ENCODE data around the gene APC2. TPM values are rescaled to one million over a fixed set of nuclear protein-coding genes. Genes with fewer than 3 reads are reported as not detected.

APC2 gene
- total RNA-seq, 1 experiment from 2014 or later, result 1.1 TPM

DNA sequence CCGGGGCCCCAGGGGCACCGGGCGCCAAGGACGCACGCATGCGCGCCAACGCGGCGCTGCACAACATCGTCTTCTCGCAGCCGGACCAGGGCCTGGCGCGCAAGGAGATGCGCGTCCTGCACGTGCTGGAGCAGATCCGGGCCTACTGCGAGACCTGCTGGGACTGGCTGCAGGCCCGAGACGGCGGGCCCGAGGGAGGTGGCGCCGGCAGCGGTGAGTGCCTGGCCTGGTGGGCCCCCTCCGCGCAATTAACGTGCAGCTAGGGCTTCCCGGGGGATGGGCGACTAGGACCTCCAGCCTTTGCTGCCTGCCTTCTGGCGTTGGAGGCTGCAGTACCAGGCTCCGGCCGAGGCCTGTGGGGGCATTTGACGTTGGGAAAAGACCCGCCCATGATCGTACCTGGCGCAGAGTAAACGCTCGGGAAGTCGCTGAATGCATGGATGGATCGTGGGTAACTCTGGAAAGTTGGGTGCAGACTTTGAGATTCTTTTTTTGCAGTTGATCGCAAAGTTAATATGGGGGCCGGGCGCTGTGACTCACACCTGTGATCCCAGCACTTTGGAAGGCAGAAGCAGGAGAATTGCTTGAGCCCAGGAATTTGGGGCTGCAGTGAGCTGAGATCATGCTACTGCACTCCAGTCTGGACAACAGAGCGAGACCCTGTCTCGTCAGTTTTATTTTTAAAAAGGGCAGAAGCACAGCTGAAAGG lies 7.3 kb downstream of the APC2 start:
- Histone ChIP-seq H3K36me3 (ENCODE audit: insufficient read depth, low read length) (no peaks in the 10 kb centered on the region), H3K27me3 (ENCODE audit: low read length) (no peaks in the 10 kb centered on the region), H3K79me2 (ENCODE audit: low read length) (no peaks in the 10 kb centered on the region), H4K20me1 (ENCODE audit: insufficient read depth, low read depth, low read length) (no peaks in the 10 kb centered on the region), H3K9ac (ENCODE audit: low read length) (no peak overlapping the region), H3K9me3 (ENCODE audit: low read length) (no peaks in the 10 kb centered on the region), H3K27ac (ENCODE audit: low read length) (no peak overlapping the region), H3K4me1 (ENCODE audit: low read length) (peaks cover 3% of the 10 kb centered on the region; the same call in 1 of the 2 replicates), H3K4me3 (ENCODE audit: low read length) (no peak overlapping the region), H2AFZ (ENCODE audit: low read length) (no peak overlapping the region), H3K4me2 (ENCODE audit: low read depth, low read length, poor library complexity, severe bottlenecking) (no peak overlapping the region), H3K9me2 (replicated peaks; ENCODE audit: insufficient read depth, low read length) (no peaks in the 10 kb centered on the region)
- no peak for DNase-seq

GRCh38 chr19:1457892-1458291 lies 8.0 kb downstream of the APC2 start:
- no peaks in the 10 kb centered on the region for H3K36me3 ChIP-seq (ENCODE audit: insufficient read depth, low read length)
- H2AFZ ChIP-seq (ENCODE audit: low read length), result no peak overlapping the region
- no peak overlapping the region for H3K9ac ChIP-seq (ENCODE audit: low read length)
- H3K4me2 ChIP-seq (ENCODE audit: low read depth, low read length, poor library complexity, severe bottlenecking), result no peak overlapping the region
- no peaks in the 10 kb centered on the region for H3K9me3 ChIP-seq (ENCODE audit: low read length)
- no peak for DNase-seq
- no peaks in the 10 kb centered on the region for H3K79me2 ChIP-seq (ENCODE audit: low read length)
- H3K4me3 ChIP-seq (ENCODE audit: low read length), result no peak overlapping the region
- no peak overlapping the region for H3K27ac ChIP-seq (ENCODE audit: low read length)
- H3K9me2 ChIP-seq (replicated peaks; ENCODE audit: insufficient read depth, low read length), result no peaks in the 10 kb centered on the region
- no peaks in the 10 kb centered on the region for H4K20me1 ChIP-seq (ENCODE audit: insufficient read depth, low read depth, low read length)
- H3K27me3 ChIP-seq (ENCODE audit: low read length), result no peaks in the 10 kb centered on the region
- H3K4me1 ChIP-seq (ENCODE audit: low read length), result peaks cover 3% of the 10 kb centered on the region; the same call in 1 of the 2 replicates

DNA sequence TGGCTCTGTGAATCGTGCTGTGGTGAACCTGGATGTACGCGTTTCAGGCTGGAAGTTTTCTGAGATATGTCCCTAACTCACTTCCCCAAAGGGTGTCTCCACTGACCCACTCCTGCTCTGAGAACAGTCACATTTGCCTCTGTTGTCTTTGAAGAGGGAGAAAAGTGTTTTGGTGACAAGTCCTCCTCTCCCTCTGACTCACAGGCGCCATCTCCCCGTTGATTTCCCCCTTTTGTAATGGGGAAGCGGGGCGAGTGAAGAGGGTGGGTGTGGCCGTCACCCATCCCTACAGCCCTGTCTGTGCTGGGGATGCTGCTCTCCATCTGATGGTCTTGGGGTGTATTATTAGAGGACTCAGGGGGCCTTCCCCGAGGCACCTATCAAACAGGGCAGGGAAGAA lies 9.6 kb downstream of the APC2 start:
- H2AFZ ChIP-seq (ENCODE audit: low read length), result no peak overlapping the region
- H4K20me1 ChIP-seq (ENCODE audit: insufficient read depth, low read depth, low read length), result no peaks in the 10 kb centered on the region
- H3K9me2 ChIP-seq (replicated peaks; ENCODE audit: insufficient read depth, low read length), result no peaks in the 10 kb centered on the region
- H3K36me3 ChIP-seq (ENCODE audit: insufficient read depth, low read length), result no peaks in the 10 kb centered on the region
- no peaks in the 10 kb centered on the region for H3K27me3 ChIP-seq (ENCODE audit: low read length)
- no peak overlapping the region for H3K27ac ChIP-seq (ENCODE audit: low read length)
- DNase-seq, result no peak
- no peaks in the 10 kb centered on the region for H3K9me3 ChIP-seq (ENCODE audit: low read length)
- peaks cover 3% of the 10 kb centered on the region; the same call in 1 of the 2 replicates for H3K4me1 ChIP-seq (ENCODE audit: low read length)
- no peaks in the 10 kb centered on the region for H3K79me2 ChIP-seq (ENCODE audit: low read length)
- H3K4me2 ChIP-seq (ENCODE audit: low read depth, low read length, poor library complexity, severe bottlenecking), result no peak overlapping the region
- no peak overlapping the region for H3K4me3 ChIP-seq (ENCODE audit: low read length)
- H3K9ac ChIP-seq (ENCODE audit: low read length), result no peak overlapping the region

GRCh38 chr19:1460033-1460995 lies 10.4 kb downstream of the APC2 start:
- no peaks in the 10 kb centered on the region for H3K9me3 ChIP-seq (ENCODE audit: low read length)
- H3K9ac ChIP-seq (ENCODE audit: low read length), result no peak overlapping the region
- no peak for DNase-seq
- no peaks in the 10 kb centered on the region for H3K9me2 ChIP-seq (replicated peaks; ENCODE audit: insufficient read depth, low read length)
- no peak overlapping the region for H3K4me3 ChIP-seq (ENCODE audit: low read length)
- H2AFZ ChIP-seq (ENCODE audit: low read length), result no peak overlapping the region
- H3K4me2 ChIP-seq (ENCODE audit: low read depth, low read length, poor library complexity, severe bottlenecking), result no peak overlapping the region
- H3K4me1 ChIP-seq (ENCODE audit: low read length), result no peaks in the 10 kb centered on the region
- no peaks in the 10 kb centered on the region for H3K27me3 ChIP-seq (ENCODE audit: low read length)
- no peak overlapping the region for H3K27ac ChIP-seq (ENCODE audit: low read length)
- H3K36me3 ChIP-seq (ENCODE audit: insufficient read depth, low read length), result no peaks in the 10 kb centered on the region
- H4K20me1 ChIP-seq (ENCODE audit: insufficient read depth, low read depth, low read length), result no peaks in the 10 kb centered on the region
- H3K79me2 ChIP-seq (ENCODE audit: low read length), result no peaks in the 10 kb centered on the region

DNA sequence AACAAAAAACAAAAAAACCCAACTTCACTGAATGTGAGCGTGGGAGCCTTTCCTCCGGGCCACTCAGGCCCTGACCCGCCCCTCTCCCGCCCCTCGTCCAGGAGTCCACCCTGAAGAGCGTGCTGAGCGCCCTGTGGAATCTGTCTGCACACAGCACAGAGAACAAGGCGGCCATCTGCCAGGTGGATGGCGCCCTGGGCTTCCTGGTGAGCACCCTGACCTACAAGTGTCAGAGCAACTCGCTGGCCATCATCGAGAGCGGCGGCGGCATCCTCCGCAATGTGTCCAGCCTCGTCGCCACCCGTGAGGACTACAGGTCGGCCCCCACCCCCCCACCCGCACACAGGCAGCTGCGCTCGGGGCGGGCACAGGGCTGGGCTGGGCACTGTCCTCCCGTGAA lies 11.9 kb downstream of the APC2 start:
- Histone ChIP-seq H3K9ac (ENCODE audit: low read length) (no peak overlapping the region), H3K36me3 (ENCODE audit: insufficient read depth, low read length) (no peaks in the 10 kb centered on the region), H3K9me2 (replicated peaks; ENCODE audit: insufficient read depth, low read length) (no peaks in the 10 kb centered on the region), H2AFZ (ENCODE audit: low read length) (no peak overlapping the region), H3K4me3 (ENCODE audit: low read length) (no peak overlapping the region), H4K20me1 (ENCODE audit: insufficient read depth, low read depth, low read length) (no peaks in the 10 kb centered on the region), H3K27me3 (ENCODE audit: low read length) (no peaks in the 10 kb centered on the region), H3K4me2 (ENCODE audit: low read depth, low read length, poor library complexity, severe bottlenecking) (no peak overlapping the region), H3K27ac (ENCODE audit: low read length) (no peak overlapping the region), H3K9me3 (ENCODE audit: low read length) (no peaks in the 10 kb centered on the region), H3K4me1 (ENCODE audit: low read length) (no peaks in the 10 kb centered on the region), H3K79me2 (ENCODE audit: low read length) (no peaks in the 10 kb centered on the region)
- DNase-seq, result no peak

DNA sequence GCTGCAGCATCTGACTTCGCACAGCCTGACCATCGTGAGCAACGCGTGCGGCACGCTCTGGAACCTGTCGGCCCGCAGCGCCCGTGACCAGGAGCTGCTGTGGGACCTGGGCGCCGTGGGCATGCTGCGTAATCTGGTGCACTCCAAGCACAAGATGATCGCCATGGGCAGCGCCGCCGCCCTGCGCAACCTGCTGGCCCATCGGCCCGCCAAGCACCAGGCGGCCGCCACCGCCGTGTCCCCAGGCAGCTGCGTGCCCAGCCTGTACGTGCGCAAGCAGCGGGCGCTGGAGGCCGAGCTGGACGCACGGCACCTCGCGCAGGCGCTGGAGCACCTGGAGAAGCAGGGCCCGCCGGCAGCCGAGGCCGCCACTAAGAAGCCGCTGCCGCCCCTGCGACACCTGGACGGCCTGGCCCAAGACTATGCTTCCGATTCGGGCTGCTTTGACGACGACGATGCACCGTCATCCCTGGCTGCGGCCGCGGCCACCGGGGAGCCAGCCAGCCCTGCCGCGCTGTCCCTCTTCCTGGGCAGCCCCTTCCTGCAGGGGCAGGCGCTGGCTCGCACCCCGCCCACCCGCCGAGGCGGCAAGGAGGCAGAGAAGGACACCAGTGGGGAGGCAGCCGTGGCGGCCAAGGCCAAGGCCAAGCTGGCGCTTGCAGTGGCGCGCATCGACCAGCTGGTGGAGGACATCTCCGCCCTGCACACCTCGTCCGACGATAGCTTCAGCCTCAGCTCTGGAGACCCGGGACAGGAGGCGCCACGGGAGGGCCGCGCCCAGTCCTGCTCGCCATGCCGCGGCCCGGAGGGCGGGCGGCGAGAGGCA lies 15.5 kb downstream of the APC2 start:
- H3K4me3 ChIP-seq (ENCODE audit: low read length), result no peak overlapping the region
- no peaks in the 10 kb centered on the region for H3K27me3 ChIP-seq (ENCODE audit: low read length)
- no peaks in the 10 kb centered on the region for H3K79me2 ChIP-seq (ENCODE audit: low read length)
- H3K9me2 ChIP-seq (replicated peaks; ENCODE audit: insufficient read depth, low read length), result no peaks in the 10 kb centered on the region
- no peak for DNase-seq
- peaks cover 7% of the 10 kb centered on the region; the same call in 1 of the 2 replicates for H4K20me1 ChIP-seq (ENCODE audit: insufficient read depth, low read depth, low read length)
- H3K4me2 ChIP-seq (ENCODE audit: low read depth, low read length, poor library complexity, severe bottlenecking), result no peak overlapping the region
- no peak overlapping the region for H3K27ac ChIP-seq (ENCODE audit: low read length)
- H2AFZ ChIP-seq (ENCODE audit: low read length), result no peak overlapping the region
- H3K36me3 ChIP-seq (ENCODE audit: insufficient read depth, low read length), result no peaks in the 10 kb centered on the region
- H3K4me1 ChIP-seq (ENCODE audit: low read length), result peaks cover 11% of the 10 kb centered on the region
- H3K9ac ChIP-seq (ENCODE audit: low read length), result no peak overlapping the region
- no peaks in the 10 kb centered on the region for H3K9me3 ChIP-seq (ENCODE audit: low read length)

DNA sequence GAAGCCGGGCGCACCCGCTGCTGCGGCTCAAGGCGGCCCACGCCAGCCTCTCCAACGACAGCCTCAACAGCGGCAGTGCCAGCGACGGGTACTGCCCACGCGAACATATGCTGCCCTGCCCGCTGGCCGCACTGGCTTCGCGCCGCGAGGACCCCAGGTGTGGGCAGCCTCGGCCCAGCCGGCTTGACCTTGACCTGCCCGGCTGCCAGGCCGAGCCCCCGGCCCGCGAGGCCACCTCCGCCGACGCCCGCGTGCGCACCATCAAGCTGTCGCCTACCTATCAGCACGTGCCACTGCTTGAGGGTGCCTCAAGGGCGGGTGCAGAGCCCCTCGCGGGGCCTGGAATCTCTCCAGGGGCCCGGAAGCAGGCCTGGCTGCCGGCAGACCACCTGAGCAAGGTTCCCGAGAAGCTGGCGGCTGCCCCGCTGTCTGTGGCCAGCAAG lies 16.1 kb downstream of the APC2 start:
- Histone ChIP-seq H3K27ac (ENCODE audit: low read length) (no peak overlapping the region), H3K4me1 (ENCODE audit: low read length) (peaks cover 15% of the 10 kb centered on the region), H3K36me3 (ENCODE audit: insufficient read depth, low read length) (no peaks in the 10 kb centered on the region), H3K9ac (ENCODE audit: low read length) (no peak overlapping the region), H2AFZ (ENCODE audit: low read length) (no peak overlapping the region), H3K9me3 (ENCODE audit: low read length) (no peaks in the 10 kb centered on the region), H3K4me2 (ENCODE audit: low read depth, low read length, poor library complexity, severe bottlenecking) (no peak overlapping the region), H3K9me2 (replicated peaks; ENCODE audit: insufficient read depth, low read length) (no peaks in the 10 kb centered on the region), H3K27me3 (ENCODE audit: low read length) (no peaks in the 10 kb centered on the region), H4K20me1 (ENCODE audit: insufficient read depth, low read depth, low read length) (peaks cover 11% of the 10 kb centered on the region; the same call in 1 of the 2 replicates), H3K79me2 (ENCODE audit: low read length) (no peaks in the 10 kb centered on the region), H3K4me3 (ENCODE audit: low read length) (no peak overlapping the region)
- DNase-seq, result no peak
